IPS-NIHi7 (cell line): ENCODE results near the gene ZMIZ1.

Experiments used
- DNase-seq: peaks from one replicate; pipeline ENCODE4 v3.0.0; 2012; ENCODE audit warnings: mixed read lengths; ENCODE audit errors: extremely low spot score

The ZMIZ1 gene

DNA sequence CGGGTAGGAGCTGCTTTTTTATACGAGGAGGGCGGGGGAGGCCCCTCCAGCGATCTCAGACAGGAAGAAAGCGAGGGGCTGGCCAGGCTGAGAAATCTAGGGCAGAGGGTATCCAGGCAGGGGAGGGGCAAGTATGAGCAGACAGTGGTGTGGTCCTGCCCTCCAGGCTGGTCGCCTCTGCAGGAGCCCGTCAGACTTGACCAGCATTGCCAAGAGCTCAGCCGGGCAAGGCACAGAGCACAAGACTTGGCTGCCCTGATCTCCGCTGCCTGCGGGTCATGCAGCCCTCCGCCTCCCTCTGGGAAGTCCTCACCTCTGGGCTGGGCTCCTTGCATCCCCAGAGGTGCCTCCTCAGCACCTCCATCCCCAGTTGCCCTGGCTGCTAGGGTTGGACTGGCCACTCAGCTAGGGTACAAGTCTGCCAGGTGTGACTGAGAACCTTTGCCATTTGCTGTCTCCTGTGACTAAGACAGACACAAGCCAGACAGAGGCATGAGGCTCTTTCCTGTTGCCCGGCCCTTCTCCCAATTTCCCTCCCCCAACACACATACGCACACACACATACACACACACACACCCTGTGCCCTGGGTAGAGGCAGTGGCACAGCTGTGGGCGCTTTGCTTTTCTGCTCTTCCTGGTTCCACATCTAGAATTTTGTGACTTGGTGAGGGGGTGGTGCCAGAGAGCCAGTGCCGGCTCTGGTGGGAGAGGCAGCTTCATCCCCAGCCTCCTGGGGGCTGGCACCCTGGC, 219.4 kb downstream of the ZMIZ1 start:
- DNase-seq, result no peak

DNA sequence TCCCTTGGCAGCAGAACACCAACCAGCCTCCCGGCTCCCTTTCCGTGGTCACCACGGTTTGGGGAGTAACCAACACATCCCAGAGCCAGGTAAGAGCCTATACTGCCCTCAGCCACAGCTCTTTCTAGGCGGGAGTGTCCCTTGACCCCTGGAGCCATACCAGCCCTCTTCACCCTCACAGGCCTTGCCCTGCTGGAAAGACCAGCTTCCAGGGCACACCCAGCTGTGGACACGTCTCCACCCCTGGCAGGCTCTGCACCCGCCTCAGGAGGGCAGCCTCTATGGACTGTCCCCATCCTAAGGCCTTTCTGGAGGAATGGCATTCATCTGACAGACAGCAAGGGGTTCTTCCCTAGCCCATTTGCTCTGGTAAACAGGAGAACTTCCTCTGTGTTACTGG, 221.0 kb downstream of the ZMIZ1 start:
- no peak for DNase-seq

DNA sequence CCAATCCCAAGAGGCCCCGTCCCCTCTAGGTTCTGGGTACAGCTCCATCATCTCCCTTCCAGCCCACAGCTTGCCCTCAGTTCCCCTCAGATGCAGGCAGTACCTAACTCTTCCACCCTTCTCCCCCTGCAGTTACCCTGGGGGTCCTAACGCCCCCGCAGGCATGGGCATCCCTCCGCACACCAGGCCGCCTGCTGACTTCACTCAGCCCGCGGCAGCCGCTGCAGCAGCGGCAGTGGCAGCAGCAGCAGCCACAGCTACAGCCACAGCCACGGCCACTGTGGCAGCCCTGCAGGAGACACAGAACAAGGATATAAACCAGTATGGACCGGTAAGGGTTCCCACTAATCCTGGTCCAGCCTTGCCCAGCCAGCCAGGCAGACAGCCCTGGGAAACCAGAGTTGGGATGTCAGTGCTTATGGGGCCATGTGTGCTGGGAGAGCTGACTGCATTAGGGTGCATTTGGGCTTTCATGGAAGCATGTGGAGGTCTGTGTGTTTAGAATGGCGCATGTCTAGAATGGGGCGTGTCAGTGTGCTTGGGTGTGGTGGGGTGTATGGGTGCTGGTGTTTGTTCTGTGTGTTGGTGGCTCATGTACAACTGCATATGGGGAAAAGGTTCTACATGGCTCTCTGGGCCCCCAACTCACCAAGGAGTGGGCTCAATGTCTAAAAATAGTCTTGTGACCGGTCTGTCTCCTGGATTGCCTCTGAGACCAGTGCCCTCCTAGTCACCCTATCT, 223.4 kb downstream of the ZMIZ1 start:
- no peak for DNase-seq

DNA sequence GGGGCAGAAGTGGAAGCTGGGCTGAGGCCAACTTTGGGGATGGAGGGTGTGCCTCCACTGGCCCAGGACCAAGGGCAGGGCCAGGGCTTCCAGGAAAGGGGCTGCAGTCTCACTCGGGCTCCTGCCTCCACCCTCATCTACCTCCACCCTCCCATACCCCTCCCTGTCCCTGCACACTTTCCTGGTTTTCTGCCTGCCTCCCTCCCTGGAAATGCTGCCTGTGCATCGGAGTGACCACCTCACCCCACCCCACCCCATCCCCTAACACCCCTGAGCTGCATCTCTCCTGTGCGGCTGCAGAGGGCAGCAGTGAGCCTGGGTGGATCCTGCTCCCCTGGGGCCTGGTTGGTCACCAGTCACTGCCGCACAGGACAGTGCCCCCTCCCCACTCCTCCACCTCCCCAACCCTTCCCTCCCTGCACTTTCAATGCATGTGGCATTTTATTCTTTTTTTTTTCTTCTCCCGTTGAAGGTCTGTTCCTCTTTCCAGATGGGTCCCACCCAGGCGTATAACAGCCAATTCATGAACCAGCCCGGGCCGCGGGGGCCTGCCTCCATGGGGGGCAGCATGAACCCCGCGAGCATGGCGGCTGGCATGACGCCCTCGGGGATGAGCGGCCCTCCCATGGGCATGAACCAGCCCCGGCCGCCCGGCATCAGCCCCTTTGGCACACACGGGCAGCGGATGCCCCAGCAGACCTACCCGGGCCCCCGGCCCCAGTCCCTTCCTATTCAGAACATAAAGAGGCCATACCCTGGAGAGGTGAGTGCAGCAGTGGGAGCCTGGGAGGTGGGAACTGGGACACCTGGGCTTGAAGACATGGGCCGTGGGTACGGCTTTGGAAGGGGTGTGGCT, 224.4 kb downstream of the ZMIZ1 start:
- peak; percentile 95 for DNase-seq

DNA sequence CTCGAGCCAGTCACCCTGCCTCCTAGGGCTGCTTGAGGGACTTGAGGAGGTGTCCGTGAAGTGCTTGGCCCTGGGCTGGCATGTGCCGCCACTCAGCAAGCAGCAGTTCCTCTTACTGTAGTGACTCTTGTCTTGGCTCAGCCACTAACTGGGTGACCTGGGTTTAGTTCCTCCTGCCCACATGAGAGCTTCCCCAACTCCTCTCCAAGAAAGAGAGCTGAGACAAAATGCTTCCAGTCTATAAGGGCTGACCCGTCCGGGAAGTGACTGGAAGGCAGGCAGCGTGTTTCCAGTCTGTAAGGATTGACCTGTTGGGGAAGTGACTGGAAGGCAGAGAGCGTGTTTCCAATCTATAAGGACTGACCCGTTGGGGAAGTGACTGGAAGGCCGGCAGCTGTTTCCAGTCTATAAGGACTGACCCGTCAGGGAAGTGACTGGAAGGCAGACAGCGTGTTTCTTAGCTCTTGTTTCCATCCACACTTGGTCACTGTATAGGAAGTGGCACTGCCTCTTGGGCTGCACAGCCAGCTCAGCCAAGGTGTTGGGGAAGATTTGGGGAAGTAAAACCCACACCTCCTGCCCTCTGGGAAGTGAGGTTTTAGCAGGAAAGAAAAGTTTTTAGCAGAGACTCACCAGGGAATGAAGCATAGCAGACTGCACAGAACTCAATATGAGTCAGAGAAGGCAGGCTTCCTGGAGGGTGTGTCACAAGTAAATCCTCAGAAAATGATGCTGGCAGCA, 225.2 kb downstream of the ZMIZ1 start:
- no peak for DNase-seq

DNA sequence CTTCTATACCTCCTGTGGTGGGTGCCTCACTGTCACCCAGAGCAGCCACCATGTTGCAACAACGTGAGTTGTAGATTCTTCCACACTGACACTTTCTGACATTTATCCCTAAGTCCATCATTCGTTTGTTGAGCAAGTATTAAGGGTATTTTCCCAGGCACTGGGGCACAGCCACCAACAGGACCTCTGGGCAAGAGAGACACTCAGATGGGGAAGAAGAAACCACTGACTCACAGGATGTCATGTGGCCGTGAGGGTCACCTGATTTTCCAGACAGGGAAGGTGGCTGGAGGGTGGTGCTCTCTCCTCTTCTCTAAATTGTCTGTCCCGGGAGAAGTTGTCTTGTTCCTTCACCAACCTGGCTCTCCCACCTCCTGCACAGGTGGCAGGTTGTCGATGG, 226.8 kb downstream of the ZMIZ1 start:
- no peak for DNase-seq

DNA sequence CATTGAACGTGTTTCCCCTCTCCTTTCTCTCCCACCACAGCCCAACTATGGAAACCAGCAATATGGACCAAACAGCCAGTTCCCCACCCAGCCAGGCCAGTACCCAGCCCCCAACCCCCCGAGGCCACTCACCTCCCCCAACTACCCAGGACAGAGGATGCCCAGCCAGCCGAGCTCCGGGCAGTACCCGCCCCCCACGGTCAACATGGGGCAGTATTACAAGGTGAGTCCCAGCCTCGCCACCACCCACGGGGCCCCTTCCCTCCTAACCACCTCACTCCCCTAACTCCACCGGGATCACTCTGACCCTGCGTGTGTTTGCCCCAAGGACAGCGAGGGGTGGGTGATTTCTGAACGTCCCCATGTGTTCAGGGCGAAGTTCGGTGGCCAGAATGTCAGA, 227.7 kb downstream of the ZMIZ1 start:
- no peak for DNase-seq

DNA sequence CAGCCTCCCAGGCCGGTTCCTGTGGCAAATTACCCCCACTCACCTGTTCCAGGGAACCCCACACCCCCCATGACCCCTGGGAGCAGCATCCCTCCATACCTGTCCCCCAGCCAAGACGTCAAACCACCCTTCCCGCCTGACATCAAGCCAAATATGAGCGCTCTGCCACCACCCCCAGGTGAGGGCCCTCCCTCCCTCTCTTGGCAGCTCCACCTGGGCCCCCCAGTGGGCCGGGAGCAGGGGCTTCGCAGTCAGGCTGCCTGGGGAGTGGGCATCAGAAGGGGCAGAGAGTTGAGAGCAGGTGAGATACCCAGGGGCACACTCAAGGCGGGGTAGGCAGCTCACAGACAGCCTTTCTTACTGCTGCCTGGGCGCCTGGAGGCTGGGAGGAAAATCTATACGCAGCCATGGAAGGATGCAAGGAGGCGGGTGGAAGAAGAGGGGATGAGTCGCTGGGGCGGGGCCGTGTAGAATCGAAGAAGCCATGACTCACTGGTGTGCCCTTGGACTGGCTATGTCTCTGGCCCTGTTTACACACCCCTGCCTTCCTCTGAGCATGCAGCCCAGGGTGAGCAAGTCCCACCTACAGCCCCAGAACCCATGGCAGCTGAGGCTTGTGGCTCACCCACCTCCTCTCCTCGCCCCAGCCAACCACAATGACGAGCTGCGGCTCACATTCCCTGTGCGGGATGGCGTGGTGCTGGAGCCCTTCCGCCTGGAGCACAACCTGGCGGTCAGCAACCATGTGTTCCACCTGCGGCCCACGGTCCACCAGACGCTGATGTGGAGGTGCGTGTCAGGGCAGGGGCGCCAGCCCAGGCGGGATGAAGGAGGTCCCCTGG, 229.9 kb downstream of the ZMIZ1 start:
- DNase-seq, result peak; percentile 49

DNA sequence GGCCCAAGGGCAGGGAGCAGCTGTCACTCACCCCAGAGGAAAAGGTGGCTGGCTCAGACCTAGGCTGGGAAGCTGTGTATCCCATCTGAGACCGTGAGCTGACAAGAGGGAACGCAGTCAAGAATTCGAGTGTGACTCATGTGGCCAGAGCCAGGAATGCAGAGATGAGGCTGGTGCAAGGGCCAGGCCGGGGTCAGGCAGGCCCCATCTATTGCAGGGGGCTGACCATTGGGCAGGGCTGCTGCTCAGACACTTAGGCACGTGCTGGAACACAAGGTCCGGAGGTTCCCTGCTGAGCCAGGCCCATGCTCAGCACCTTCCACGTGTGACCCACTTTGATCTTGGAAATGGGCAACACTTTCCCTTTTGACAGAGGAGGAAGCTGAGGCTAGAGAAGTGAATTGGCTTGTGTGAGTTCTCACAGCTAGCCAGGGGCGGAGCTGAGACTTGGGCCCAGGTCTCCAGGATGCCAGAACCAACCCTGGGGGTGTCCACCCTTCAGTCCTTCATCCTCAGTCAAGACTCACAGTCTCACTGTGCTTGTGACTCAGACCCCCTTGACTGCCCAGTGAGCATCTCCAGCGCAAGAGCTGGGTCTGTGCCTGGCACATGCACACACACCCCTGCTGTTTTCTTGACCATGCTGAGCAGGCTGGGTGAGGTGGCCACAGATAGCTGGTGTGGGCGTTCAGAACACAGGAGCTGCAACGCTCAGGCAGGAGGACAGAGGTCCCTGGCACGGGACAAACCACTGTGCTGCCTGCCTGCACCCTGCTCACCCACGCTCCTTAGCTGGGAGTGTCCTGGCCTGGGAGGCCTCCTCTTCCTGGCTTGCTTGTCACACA, 230.9 kb downstream of the ZMIZ1 start:
- DNase-seq, result no peak

DNA sequence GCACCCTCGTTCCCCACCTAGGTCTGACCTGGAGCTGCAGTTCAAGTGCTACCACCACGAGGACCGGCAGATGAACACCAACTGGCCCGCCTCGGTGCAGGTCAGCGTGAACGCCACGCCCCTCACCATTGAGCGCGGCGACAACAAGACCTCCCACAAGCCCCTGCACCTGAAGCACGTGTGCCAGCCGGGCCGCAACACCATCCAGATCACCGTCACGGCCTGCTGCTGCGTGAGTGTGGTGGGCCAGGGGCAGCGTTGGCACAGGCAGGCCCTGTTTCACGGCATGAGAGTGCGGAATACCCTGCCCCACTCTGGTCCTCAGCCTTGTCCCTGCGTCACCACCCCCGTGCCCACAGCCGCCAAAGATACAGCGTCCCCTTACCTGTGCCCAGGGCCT, 231.9 kb downstream of the ZMIZ1 start:
- no peak for DNase-seq

DNA sequence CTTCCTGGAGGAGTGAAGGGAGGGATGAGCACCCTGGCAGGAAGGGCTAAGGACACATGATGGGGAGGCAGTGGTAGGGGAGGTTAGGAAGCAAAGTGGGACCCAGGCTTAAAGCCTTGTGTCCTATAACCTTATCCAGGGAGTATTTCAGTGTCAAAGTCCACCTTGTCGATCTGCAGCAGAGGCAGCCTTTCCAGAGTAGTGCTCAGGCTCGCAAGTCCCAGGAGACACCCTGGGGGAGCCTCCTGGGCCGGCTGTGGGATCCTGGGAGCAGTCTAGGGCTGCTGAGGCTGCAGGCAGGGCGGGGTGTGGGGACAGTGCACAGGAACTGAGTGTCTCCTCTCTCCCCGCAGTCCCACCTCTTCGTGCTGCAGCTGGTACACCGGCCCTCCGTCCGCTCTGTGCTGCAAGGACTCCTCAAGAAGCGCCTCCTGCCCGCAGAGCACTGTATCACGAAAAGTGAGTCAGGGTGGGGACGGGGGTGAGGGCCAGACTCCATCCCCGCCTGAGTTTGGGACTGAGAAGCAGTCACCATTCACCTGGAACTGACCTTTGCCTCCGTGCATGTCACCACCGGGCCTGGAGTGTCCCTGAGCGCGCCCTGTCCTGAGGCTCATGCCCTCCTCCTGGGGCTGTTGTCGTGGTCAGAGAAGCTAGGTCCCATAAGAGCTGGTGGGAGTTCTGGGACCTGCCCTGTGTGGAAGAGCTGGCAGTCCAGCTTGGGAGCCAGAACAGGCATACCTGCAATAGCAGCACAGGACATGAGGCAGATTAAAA, 233.2 kb downstream of the ZMIZ1 start:
- no peak for DNase-seq

DNA sequence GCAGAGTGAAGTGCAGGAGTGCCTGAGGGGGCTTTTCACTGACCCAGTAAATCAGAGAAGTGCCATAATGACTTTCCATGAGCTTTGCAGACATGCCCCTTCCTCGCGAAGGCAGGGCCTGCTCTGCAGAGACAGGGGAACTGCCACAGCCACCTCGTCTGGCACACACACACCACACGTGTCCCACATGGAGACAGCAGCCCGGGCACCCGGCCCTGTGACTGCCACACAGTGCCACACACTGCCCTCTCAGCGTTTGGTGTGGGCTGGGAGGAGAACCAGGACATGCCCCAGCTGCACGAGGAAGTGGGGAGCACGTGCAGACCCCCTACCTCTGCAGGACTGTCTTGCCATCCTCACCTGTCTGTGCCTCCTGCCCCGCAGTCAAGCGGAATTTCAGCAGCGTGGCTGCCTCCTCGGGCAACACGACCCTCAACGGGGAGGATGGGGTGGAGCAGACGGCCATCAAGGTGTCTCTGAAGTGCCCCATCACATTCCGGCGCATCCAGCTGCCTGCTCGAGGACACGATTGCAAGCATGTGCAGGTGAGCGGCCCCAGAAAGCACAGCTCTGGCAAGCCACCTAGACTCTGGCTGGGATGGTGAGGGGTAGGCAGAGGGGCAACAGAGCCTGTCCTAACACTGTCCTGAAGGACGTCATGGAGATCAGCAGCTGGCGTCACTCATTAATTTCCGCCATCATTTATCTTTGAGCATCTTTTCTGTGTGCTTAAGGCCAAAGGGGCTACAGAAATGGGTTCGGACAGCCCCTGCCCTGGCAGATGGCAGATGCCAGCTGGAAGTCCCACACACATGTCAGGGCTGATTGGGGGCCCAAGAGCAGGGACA, 235.1 kb downstream of the ZMIZ1 start:
- no peak for DNase-seq

DNA sequence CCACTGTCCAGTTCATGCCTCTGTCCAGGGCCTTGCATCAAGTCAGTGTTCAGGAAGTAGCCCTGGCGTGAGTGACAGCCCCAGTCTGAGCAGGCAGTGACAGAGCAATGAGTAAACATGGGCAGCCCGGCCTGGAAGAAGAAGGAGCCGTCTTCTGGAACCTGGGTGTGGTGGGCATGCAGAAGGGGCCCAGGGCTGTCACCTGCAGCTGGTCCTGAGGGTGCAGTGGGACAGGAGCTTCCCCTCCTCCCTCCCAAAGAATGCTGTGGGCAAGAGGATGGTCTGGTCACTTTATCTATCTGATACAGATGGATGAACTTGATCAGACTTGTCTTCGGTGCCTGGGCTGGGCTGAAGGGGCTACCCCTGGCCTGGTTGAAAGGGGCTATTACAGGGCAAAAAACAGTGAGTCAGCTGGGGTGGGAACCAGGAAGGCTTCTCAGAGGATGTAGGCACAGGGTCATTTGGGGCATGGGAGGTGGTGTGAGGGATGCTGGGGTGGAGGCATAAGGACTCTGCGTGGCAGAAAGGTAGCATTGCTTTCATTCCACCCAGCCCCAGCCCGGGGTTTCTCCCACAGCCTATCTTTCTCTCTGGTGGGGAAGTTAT, 235.8 kb downstream of the ZMIZ1 start:
- no peak for DNase-seq

DNA sequence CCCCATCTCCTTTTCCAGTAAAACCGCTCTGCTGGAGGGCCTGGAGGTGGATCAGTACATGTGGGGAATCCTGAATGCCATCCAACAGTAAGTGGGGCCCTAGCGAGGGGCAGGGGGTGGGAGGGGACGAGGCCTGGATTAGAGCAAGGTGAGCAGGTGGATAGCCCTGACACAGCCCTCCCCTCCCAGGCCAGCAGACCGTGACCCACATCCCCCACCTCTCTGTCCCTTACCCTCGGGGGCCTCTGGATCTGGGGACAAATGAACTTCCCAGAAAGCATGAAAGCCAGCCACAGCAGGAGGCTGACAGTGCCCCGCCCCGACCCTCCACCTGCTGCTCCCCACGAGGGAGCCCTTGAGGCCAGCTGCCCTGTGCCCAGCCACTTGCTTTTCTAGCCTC, 236.7 kb downstream of the ZMIZ1 start:
- no peak for DNase-seq

DNA sequence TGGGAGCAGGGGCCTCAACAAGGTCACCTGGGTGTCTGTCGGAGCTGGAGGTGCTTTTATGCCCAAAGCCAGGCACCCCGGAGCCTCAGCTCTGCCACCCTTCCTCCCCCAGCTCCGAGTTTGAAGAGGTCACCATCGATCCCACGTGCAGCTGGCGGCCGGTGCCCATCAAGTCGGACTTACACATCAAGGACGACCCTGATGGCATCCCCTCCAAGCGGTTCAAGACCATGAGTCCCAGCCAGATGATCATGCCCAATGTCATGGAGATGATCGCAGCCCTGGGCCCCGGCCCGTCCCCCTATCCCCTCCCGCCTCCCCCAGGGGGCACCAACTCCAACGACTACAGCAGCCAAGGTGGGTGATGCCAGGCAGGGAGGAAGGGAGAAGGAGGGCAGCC, 237.2 kb downstream of the ZMIZ1 start:
- no peak for DNase-seq

DNA sequence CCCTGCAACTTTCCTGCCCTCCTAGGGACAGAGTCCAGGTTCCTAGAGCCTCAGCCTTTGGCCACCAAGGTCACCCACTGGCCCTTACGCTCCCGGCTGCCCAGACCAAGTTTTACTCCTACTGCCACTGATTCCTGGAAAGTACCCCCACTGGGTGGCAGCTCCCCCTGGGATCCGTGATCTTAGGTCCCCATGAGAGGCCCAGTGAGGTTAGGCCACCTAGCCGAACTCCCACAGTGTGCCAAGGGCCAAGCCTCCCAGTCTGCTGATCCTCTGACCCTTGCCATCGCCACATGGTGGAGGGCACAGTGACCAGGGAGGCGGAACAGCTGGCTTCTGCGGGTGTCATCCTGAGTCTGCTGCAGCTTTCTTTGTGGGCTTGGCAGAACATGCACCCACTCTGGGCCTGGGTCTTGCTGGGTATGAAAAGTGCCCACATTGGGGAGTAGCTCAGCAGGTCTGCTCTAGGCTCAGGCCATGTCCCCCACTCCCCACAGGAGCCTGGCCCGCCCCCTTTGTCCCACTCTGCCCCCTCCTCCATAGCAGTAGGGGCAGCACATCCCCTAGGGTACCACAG, 238.0 kb downstream of the ZMIZ1 start:
- DNase-seq, result no peak

DNA sequence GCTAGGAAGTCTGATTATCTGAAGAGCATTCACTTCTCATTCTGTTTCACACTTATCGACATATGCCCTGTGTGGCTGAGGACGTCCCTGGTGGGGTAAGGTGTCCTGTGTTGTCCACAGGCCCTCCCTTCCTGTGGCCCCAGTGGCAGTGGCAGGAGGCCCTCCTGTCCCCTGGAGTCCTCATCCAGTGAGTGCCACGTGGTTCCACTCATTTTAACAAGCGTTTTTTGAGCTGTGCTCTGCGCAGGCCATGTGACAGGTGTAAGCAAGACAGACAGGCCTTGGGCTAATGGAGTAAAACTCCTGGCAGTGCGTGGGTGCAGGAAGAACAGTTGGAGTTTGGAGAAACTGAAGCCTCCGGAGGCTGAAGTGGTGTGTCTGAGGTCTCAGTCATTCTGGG, 239.2 kb downstream of the ZMIZ1 start:
- no peak for DNase-seq
